Measurements from ENCODE around the gene PPM1L.

- TF ChIP-seq POLR2A (IDR thresholded peaks at IDR 0.05): no peak
- no peak for TF ChIP-seq CTCF (IDR thresholded peaks at IDR 0.05)
- TF ChIP-seq EP300 (IDR thresholded peaks at IDR 0.05): no peak
These were observed 173.6 kb downstream of the PPM1L start for GRCh38 chr3:160929595-160929994.

All from suprapubic skin (tissue), 3 donors.